Nephron progenitor cell (in vitro differentiated cells): ENCODE results near the gene CALML6.

Experiments used
- DNase-seq: peaks from one replicate; pipeline ENCODE4 v3.0.0; 2021
- H3K27ac Mint-ChIP-seq: 2 replicates; pipeline ENCODE4 v1.8.0; 2021; ENCODE audit warnings: mild to moderate bottlenecking, moderate library complexity, mixed read lengths
- H3K27me3 Mint-ChIP-seq: 2 replicates; pipeline ENCODE4 v1.8.0; 2021; ENCODE audit warnings: mild to moderate bottlenecking, low read depth, mixed read lengths; ENCODE audit not compliant: poor library complexity
- H3K36me3 Mint-ChIP-seq: 2 replicates; pipeline ENCODE4 v1.8.0; 2021; ENCODE audit warnings: low read depth, mixed read lengths
- H3K4me1 Mint-ChIP-seq: 2 replicates; pipeline ENCODE4 v1.8.0; 2021; ENCODE audit warnings: mixed read lengths
- H3K4me3 Mint-ChIP-seq: 2 replicates; pipeline ENCODE4 v1.8.0; 2021; ENCODE audit warnings: mild to moderate bottlenecking, moderate library complexity, mixed read lengths
- H3K9me3 Mint-ChIP-seq: 2 replicates; pipeline ENCODE4 v1.8.0; 2021; ENCODE audit warnings: mild to moderate bottlenecking, moderate library complexity, mixed read lengths
- TF ChIP-seq, protein P1 (sequence below): fragments of 200-600 bp; sonication (generic); IDR thresholded peaks from 2 replicates; pipeline ENCODE4 v1.5.0; 2021; ENCODE audit warnings: antibody characterized with exemption

The CALML6 gene

DNA sequence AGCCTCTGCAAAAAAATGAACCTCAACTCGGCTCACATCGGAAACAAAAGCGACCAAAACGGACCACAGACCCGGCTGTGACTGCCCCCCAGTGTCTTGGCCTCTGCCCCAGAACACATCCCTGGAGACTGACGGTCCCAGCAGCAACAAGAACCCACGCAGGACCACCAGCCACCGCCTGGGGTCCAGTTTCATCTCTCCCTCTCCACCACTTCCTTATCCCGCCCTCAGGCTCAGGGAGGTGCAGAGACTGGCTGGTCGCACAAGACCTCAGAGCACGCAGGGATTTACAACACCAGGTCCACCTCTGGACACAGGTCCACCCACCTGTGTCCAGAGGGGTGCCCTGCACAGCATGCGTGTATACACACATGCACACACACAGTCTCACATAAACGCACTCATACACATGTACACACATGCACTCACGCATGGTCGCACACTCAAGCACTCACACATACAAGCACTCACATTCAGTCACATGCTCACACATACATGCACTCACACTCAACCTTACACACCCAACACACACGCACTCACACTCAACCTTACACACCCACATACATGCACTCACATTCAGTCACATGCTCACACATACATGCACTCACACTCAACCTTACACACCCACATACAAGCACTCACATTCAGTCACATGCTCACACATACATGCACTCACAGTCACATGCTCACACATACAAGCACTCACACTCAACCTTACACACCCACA is 22.7 kb downstream of the CALML6 start:
- Mint-ChIP-seq H3K4me3 (no peak overlapping the region), H3K36me3 (no peaks in the 10 kb centered on the region), H3K9me3 (peaks cover 14% of the 10 kb centered on the region), H3K27me3 (peaks cover 5% of the 10 kb centered on the region), H3K4me1 (no peaks in the 10 kb centered on the region), H3K27ac (no peak overlapping the region)
- DNase-seq = no peak
- TF ChIP-seq, protein P1, sequence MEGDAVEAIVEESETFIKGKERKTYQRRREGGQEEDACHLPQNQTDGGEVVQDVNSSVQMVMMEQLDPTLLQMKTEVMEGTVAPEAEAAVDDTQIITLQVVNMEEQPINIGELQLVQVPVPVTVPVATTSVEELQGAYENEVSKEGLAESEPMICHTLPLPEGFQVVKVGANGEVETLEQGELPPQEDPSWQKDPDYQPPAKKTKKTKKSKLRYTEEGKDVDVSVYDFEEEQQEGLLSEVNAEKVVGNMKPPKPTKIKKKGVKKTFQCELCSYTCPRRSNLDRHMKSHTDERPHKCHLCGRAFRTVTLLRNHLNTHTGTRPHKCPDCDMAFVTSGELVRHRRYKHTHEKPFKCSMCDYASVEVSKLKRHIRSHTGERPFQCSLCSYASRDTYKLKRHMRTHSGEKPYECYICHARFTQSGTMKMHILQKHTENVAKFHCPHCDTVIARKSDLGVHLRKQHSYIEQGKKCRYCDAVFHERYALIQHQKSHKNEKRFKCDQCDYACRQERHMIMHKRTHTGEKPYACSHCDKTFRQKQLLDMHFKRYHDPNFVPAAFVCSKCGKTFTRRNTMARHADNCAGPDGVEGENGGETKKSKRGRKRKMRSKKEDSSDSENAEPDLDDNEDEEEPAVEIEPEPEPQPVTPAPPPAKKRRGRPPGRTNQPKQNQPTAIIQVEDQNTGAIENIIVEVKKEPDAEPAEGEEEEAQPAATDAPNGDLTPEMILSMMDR = no peak

DNA sequence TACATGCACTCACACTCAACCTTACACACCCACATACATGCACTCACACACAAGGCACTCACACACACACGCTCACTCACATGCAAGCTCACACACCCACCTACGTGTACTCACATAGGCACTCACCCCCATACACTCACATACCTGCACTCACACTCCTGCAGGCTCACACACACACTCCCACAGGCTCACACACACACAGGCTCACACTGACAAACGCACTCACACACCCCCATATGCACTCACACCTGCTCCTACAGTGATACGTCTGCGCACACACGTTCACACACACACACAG is 23.2 kb downstream of the CALML6 start:
- Mint-ChIP-seq H3K27me3 (peaks cover 5% of the 10 kb centered on the region), H3K4me1 (no peaks in the 10 kb centered on the region), H3K9me3 (peaks cover 14% of the 10 kb centered on the region), H3K4me3 (no peak overlapping the region), H3K27ac (no peak overlapping the region), H3K36me3 (no peaks in the 10 kb centered on the region)
- no peak for DNase-seq
- TF ChIP-seq, protein P1 = no peak

DNA sequence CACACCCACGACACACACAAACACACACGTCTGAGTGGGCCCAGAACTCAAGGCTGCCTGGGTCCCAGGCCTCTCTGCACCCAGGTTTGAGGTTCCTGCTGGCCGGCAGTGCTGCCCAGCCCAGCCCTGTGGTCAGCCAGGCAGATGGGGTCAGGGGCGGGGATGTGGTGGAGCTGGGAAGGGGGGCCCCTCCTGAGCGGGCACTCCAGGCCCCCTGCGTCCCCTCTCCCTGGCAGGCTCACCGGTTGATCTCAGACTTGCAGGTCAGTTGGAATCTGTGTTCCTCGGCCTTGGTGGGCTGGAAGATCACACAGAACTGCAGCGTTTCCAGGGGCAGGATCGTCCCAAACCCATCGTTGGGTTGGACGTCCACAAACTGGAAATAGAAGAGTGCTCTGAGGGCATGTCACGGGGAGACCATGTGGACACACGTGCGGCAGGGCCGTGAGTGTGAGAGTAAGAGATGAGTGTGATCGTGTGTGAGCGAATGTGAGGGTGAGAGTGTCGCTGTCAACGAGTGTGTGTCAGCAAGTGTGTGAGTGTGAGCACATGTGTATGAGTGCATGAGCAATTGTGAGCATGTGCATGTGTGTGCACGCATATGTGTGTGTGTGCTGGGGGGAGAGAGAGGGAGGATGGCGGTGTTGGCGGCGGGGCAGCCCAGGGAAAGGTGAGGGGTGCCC is 23.7 kb downstream of the CALML6 start:
- H3K4me3 Mint-ChIP-seq = no peak overlapping the region
- no peak overlapping the region for H3K27ac Mint-ChIP-seq
- H3K4me1 Mint-ChIP-seq = peaks cover 2% of the 10 kb centered on the region
- peaks cover 9% of the 10 kb centered on the region for H3K9me3 Mint-ChIP-seq
- no peak for DNase-seq
- H3K36me3 Mint-ChIP-seq = no peaks in the 10 kb centered on the region
- peaks cover 5% of the 10 kb centered on the region for H3K27me3 Mint-ChIP-seq
- TF ChIP-seq, protein P1 = no peak

DNA sequence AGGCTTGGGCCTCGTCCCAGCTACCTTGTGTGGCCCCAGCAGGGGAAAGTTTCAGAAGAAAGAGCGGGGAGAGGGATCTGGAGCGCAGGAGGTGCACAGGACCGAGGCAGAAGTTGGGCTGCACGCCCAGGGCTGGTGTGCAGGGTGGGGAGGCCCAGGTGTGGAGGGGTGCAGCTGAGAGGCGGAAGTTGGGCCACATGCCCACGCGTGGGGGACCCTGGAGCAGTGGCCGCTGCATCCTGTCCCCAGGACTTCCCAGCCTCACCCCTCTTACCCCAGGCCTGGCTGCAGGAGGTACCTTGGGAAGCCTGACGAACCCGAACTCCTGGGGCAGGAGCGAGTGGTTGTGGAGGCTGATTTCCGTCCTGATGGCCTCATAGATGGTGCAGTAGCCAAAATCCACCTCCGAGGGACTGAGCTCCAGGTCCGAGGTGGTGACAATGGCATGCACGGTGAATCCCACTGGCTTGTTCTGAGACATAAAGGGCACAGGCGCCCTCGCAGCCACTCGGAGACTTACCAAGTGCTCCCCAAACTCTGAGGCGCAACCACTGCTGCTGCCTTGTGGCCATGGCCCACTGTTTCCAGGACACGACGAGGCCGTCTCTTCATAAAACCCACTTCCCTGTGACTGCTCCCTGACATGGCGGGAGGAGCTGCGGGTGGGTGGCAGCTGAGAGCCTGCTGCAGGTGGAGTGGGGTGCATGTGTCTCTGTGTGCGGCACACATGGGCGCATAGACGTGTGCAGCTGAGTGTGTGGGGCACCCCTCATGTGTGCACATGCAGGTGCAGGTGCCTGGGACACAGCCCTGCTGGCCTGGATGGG is 24.4 kb downstream of the CALML6 start:
- DNase-seq = no peak
- Mint-ChIP-seq H3K9me3 (peaks cover 1% of the 10 kb centered on the region), H3K36me3 (no peaks in the 10 kb centered on the region), H3K4me3 (no peak overlapping the region), H3K27ac (no peak overlapping the region), H3K4me1 (peaks cover 5% of the 10 kb centered on the region), H3K27me3 (peaks cover 5% of the 10 kb centered on the region)
- TF ChIP-seq, protein P1 = no peak

DNA sequence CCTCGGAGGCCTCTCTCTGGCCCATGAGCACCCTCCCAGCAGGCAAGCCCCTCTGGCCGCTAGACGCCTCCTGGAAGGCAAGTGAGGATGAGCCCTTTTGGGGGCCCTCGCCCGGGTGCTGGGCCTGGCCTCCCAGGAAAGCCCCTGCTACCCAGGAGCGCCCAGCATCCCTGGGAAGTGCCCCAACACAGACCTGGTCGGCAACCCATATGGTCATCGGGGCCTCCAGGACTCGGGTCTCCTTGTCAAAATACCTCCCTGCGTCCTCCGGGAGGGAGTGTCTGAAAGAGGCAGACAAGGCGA is 25.0 kb downstream of the CALML6 start:
- Mint-ChIP-seq H3K27ac (no peak overlapping the region), H3K36me3 (no peaks in the 10 kb centered on the region), H3K27me3 (peaks cover 8% of the 10 kb centered on the region), H3K4me1 (peaks cover 5% of the 10 kb centered on the region), H3K4me3 (no peak overlapping the region), H3K9me3 (no peaks in the 10 kb centered on the region)
- DNase-seq = no peak
- TF ChIP-seq, protein P1 = no peak
